ENCODE results near the gene SLPI.

The SLPI gene, protein sequence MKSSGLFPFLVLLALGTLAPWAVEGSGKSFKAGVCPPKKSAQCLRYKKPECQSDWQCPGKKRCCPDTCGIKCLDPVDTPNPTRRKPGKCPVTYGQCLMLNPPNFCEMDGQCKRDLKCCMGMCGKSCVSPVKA

DNA sequence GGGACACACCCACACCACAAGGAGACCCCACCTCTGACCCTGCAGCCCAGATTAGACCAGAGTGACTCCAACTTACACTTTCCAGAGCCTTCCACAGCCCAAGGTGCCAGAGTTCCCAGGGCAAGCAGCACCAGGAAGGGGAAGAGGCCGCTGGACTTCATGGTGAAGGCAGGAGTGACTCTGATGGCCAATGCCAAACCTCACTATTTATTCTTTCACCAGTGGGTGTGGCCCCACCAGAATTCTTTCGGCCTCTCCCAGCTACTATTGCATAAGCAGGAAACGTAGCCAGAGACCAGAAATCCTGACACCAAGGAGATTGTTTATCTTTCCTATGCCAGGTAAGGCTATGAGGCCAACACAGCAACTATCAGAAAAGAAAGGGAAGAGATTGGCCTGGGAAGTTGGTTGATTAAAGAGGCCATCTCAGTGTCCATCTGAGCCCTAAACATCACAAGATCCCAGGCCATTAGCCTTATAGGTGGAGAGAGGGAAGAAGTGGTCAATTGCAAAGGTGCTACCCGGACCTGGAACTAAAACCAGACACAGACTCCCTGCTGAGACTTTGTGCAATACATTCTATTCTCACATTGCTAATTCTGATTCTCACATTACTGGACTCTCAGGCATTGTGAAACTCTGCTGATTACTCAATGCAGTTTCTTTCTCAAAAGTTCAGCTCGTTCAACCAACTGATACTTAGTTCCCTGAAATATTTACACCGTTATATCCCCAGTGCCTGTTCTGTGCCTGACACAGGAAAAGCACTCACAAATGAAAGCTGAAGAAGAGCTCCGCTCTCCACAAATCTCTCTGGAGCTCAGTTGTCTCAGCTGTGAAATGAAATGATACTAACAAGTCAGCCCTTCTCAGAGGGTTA, at the start of gene SLPI:
SLPI (minus strand) TSS at position 182 of the 880 bp plus-strand sequence; CDS start at position 161, 21 bp downstream.
- DNase-seq (ENCODE audit: extremely low read depth in 1 of 2, low read depth in 1 of 2) = no peak

DNA sequence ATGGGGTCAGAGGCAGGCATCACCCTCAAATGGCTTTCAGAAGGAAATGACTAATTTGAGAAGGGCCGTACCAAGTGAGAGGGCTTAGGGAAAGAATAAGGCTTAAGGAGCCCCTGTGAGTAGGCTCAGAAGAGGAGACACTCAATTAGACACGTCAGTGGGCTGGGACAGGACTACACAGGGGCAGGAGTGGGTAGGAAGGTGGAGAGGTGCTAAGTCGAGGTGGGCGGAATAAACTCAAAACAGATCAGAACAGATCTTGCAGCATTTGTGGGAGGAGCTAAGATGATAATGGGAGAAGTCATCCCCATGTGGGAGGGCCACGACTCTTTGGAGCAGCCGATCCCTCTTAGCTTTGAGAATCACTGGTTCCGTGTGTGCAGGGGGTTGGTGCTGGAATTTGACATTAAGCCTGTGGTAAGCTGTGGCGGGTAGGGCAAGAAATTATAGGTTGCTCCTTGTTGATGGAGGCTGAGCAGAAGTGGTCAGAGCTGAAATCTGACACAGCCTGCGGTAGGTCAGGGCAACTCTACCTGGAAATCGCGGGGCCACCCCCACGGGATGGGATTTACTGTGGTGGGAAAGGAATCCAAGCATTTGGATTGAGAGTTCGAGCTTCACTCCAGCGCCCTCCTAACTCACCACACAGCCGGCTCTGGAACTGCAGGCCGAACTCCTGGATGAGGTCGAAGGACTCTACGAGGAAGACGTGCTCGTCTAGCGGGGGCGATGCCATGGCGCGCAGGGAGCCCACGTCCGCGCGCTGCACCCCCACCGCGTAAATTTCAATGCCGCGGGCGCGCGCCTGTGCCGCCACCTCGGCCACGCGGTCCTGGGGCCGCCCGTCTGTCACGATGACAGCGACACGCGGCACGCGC, 49.5 kb upstream of the SLPI start:
- no peak for DNase-seq (ENCODE audit: extremely low read depth in 1 of 2, low read depth in 1 of 2)

GRCh38 chr20:45301824-45302271, 47.5 kb upstream of the SLPI start:
- no peak for DNase-seq (ENCODE audit: extremely low read depth in 1 of 2, low read depth in 1 of 2)

DNA sequence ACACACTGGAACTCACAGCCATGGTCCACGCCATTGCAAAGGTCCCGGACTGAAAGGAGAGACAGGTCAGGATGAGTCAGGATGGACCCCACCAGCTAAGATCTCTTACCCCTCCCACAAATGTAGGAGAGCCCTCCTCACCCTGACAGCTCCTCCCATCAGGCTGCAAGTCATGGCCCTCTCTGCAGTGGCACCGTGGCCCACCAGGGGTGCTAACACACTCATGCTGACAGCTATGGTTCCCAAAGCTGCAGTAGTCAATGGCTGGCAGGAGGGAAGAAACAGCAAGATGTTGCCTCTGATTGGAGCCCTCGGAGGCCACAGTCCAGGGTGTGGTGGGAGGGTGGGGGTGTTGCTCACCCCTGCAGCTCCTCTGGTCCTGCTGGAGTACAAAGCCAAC, 46.6 kb upstream of the SLPI start:
- DNase-seq (ENCODE audit: extremely low read depth in 1 of 2, low read depth in 1 of 2) = no peak

DNA sequence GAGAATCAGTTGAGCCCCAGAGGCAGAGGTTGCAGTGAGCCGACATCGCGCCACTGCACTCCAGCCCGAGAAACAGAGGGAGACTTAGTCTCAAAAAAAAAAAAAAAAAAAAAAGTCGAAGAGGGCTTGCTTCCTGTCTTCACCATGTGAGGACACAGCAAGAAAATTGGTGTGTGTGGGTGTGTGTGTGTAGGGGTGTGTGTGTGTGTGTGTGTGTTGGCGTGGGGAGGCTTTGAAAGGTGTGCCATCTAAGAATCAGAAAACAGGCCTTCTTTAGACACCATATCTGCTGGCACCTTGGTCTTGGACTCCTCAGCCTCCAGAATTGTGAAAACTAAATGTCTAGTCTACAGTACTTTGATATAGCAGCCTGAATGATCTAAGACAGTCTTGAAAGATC, 45.4 kb upstream of the SLPI start:
- DNase-seq (ENCODE audit: extremely low read depth in 1 of 2, low read depth in 1 of 2) = no peak

DNA sequence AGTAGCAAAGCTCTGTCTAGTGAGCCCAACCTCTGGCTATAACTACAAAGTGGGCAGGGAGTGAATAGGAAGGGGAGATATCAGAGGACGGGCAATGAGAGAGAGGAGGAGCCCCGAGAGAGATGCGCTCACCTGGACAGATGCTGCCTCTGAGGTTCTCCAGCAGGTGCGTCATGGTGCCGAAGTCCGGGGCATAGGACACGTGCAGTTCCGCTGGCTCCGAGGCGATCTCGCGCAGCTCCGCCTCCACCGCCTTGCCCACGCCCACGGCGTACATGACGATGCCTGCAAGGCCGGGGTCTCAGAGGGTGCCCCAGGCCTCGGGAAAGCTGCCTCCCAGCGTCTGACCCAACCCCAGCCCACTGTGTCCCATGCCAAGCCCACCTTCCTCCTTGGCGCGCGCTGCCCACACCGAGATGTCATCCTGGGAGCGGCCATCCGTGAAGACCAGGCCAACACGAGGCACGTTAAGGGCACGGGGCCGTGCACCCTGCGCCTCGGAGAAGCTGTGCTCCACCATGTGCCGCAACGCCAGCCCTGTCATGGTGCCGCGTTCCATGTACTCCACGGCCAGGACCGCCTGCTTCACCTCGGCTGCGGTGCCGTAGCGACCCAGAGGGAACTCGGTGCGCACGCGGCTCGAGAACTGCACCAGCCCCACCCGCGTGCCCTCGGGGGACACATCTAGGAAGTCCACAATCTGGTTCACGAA, 43.6 kb upstream of the SLPI start:
- no peak for DNase-seq (ENCODE audit: extremely low read depth in 1 of 2, low read depth in 1 of 2)

GRCh38 chr20:45294659-45295058, 40.3 kb upstream of the SLPI start:
- no peak for DNase-seq (ENCODE audit: extremely low read depth in 1 of 2, low read depth in 1 of 2)

- no peak for DNase-seq (ENCODE audit: extremely low read depth in 1 of 2, low read depth in 1 of 2)
Observed at GRCh38 chr20:45294003-45294368, 39.6 kb upstream of the SLPI start.

- DNase-seq (ENCODE audit: extremely low read depth in 1 of 2, low read depth in 1 of 2) = peak; percentile 39 to 73
Observed at GRCh38 chr20:45293041-45294002, 39.0 kb upstream of the SLPI start.

DNA sequence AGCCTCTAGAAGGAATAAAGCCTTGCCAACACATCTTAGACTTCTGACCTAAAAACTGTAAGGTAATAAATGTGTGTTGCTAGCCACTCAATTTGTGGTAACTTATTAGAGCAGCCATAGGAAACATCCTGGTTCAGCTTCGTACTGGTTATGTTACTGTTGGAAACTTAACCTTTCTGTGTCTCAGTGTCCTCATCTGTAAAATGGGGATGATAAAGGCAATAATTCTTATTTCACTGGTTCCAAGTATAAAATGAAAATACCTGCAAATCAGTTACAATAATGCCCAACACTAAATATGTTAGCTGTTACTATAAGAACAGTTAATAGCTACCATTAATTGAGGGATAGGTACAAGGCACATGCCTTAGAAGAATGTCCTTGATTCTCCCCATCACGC, 38.0 kb upstream of the SLPI start:
- no peak for DNase-seq (ENCODE audit: extremely low read depth in 1 of 2, low read depth in 1 of 2)

DNA sequence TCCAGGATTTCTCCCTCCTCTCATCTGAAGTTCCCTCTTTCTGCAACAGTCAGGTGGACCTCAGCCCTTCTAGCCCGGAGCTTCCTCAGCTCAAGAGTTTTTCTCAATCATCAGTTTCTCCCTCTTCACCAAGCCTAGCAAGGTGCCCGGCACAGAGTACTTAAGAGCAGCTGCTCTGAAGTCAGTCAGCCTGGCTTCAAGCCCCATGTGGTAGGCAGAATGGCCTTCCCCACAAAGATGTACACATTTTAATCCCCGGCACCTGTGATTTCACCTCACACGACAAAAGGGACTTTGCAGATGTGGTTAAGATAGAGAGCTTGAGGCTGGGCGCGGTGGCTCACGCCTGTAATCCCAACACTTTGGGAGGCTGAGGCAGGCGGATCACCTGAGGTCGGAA, 37.2 kb upstream of the SLPI start:
- no peak for DNase-seq (ENCODE audit: extremely low read depth in 1 of 2, low read depth in 1 of 2)

DNA sequence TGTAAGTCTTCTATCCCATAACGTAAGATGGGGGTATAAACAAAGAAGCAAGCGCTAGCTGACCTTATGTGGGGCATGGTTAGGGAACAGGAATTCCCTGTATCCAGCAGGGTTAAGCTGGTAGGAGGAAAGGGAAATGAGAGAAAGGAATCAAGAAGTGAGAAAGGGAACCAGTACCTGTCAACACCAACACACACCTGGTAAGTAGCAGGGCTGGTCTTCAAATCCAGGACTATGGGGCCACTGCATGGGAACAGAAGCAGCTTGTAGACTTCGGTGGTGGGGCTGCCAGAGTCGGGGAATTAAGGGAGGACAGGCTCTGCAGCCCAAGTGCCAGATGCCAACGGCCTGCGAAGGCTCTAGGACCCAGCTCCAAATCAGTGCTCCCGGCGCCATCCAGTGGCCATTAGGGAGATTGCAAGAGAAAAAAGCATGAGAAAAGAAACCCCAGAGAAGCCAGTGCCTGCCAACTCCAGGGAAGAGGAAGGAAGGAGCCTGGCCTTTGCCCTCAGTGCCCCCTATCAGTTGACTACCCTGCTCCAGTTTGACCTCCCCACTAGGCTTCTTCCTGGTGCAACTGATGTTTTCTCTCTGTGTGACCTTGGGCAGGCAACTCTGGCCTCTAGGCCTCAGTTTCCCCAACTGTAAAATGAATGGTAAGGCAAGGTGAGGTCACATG, 36.5 kb upstream of the SLPI start:
- peak in 1 of 2 donors; percentile 33 for DNase-seq (ENCODE audit: extremely low read depth in 1 of 2, low read depth in 1 of 2)

GRCh38 chr20:45289942-45290676, 35.7 kb upstream of the SLPI start:
- no peak for DNase-seq (ENCODE audit: extremely low read depth in 1 of 2, low read depth in 1 of 2)

- DNase-seq (ENCODE audit: extremely low read depth in 1 of 2, low read depth in 1 of 2) = no peak
Observed at GRCh38 chr20:45288860-45289259, 34.5 kb upstream of the SLPI start.

DNA sequence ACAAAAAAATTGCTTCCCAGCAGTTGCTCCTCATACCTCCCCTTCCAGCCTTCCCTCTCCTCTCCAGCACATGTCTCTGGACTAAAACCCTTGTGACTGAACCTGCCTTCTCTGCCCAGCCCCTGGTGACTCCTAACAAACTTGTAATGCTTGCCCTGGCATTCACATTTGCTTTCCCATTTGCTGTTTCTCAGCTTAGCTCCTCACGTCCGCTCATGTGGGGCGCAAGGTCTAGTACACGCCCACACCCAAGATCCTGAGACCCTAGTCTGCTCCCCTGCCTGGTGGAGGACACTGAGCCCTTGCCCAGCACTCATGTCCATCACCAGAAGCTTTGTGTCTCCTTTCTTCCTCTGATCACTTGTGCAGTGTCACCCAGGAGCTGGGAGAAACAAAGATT, 34.0 kb upstream of the SLPI start:
- no peak for DNase-seq (ENCODE audit: extremely low read depth in 1 of 2, low read depth in 1 of 2)

- no peak for DNase-seq (ENCODE audit: extremely low read depth in 1 of 2, low read depth in 1 of 2)
Observed at GRCh38 chr20:45283551-45284057, 29.2 kb upstream of the SLPI start.

DNA sequence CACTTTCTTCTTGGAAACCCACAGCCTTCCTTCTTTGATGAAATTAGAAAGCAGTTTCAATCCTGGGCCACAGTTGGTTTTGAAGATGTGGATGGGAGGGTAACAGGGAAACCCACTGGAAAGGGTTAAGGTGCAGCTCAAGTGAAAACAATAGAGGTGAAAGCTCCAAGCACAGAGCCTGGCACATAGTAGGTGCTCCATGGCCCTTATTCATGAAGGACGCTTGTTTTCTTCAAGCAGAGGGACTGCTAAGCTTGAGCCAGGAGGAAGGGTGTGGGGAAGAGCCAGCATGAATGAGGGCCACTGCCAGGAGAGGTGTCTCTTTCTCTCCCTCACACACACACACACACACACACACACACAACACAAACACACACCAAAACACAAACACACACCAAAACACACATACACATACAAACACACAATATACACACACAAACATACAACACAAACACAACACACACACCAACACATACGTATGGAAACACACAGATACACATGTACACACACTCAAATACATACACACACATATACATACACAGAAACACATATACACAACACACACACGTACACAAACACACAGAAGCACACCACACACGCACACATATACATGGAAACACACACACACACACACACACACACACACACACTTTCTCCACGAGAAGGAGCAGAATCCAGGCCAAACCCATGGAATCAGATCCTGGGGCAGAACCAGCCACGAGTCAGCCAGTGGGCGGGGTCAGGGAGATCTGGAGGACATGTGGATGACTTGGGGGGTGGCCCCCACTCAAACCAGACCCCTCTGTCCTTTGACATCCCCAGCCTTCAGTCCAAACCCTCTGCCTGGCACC, 28.6 kb upstream of the SLPI start:
- no peak for DNase-seq (ENCODE audit: extremely low read depth in 1 of 2, low read depth in 1 of 2)

Data from activated CD8-positive, alpha-beta memory T cell treated with anti-CD3 and anti-CD28 coated beads for 1 hour (primary cell).